OCI-LY7 (cell line): ENCODE measurements around the gene TTF2. TPM values are rescaled to one million over a fixed set of nuclear protein-coding genes. Genes with fewer than 3 reads are reported as not detected.
"Not testable (repeated sequence)": the region's sequence is repeated elsewhere in the genome, so short reads cannot be mapped to it uniquely, and the experiment has no call there.

Experiments used
- BruUV-seq: library from RNA; stranded (reverse); fragments of 400-500 nt; replicated peaks from 2 replicates; lab custom pipeline; 2021; lab: Mats Ljungman, UMichigan
- CTCF ChIA-PET: fragments of 300-600 bp; sonication (Branson Sonifier 250); formaldehyde crosslinking; loops from one replicate; lab custom pipeline; 2022; ENCODE audit warnings: antibody characterized with exemption; ENCODE audit not compliant: unreplicated experiment; lab: Charles Lee
- POLR2A ChIA-PET: fragments of 300-600 bp; sonication (Branson Sonifier 250); formaldehyde crosslinking; loops from one replicate; lab custom pipeline; 2022; ENCODE audit warnings: antibody characterized with exemption; lab: Charles Lee
- DNase-seq: peaks from one replicate; pipeline ENCODE4 v3.0.0-alpha.2; 2015; ENCODE audit warnings: low spot score
- H2AFZ ChIP-seq: fragments of 200-600 bp; sonication (generic), shearing (Covaris generic); 2 replicates; pipeline ENCODE4 v1.6.1; 2014; ENCODE audit warnings: mild to moderate bottlenecking, antibody characterized with exemption, low read length, moderate library complexity
- H3K27ac ChIP-seq: fragments of 200-600 bp; sonication (generic); 2 replicates; pipeline ENCODE4 v1.5.1; 2014; ENCODE audit warnings: mixed run types, low read depth, mild to moderate bottlenecking, moderate library complexity, low read length, inconsistent platforms; ENCODE audit not compliant: poor library complexity, severe bottlenecking
- H3K36me3 ChIP-seq: fragments of 200-600 bp; sonication (generic); 2 replicates; pipeline ENCODE4 v1.6.1; 2014; ENCODE audit warnings: mild to moderate bottlenecking, antibody characterized with exemption, low read length, moderate library complexity, mixed read lengths; ENCODE audit not compliant: insufficient read depth
- H3K4me1 ChIP-seq: fragments of 200-600 bp; sonication (generic); 2 replicates; pipeline ENCODE4 v1.5.1; 2014; ENCODE audit warnings: mild to moderate bottlenecking, low read length; ENCODE audit not compliant: insufficient read depth, poor library complexity, severe bottlenecking
- H3K4me2 ChIP-seq: fragments of 200-600 bp; sonication (generic); 2 replicates; pipeline ENCODE4 v1.6.1; 2014; ENCODE audit warnings: mild to moderate bottlenecking, low read length
- H3K4me3 ChIP-seq: fragments of 200-600 bp; sonication (generic); 2 replicates; pipeline ENCODE4 v1.5.1; 2014; ENCODE audit warnings: mild to moderate bottlenecking, low read depth, low read length; ENCODE audit not compliant: poor library complexity, severe bottlenecking
- H3K79me2 ChIP-seq: fragments of 200-600 bp; sonication (generic); 2 replicates; pipeline ENCODE4 v1.6.1; 2016; ENCODE audit warnings: low read depth, mild to moderate bottlenecking, low read length, moderate library complexity, mixed read lengths; ENCODE audit not compliant: insufficient read depth
- H3K9me2 ChIP-seq: fragments of 200-600 bp; sonication (generic); 2 replicates; pipeline ENCODE4 v1.6.1; 2016; ENCODE audit warnings: mild to moderate bottlenecking, low read length, mixed read lengths; ENCODE audit not compliant: insufficient read depth
- H3K9me3 ChIP-seq: fragments of 200-600 bp; sonication (generic); 2 replicates; pipeline ENCODE4 v1.6.1; 2014; ENCODE audit warnings: mild to moderate bottlenecking, mixed run types, low read length, mixed read lengths
- H4K20me1 ChIP-seq: fragments of 200-600 bp; sonication (generic); 2 replicates; pipeline ENCODE4 v1.6.1; 2014; ENCODE audit warnings: mild to moderate bottlenecking, antibody characterized with exemption, low read length, moderate library complexity, mixed read lengths; ENCODE audit not compliant: insufficient read depth
- EZH2phosphoT487 ChIP-seq: fragments of 200-600 bp; sonication (generic); IDR thresholded peaks from 2 replicates; pipeline ENCODE4 v1.6.1; 2018; ENCODE audit warnings: low read depth, borderline replicate concordance, mild to moderate bottlenecking, mixed run types, antibody characterized with exemption, low read length, moderate library complexity, mixed read lengths
- intact Hi-C: fragments of 100-400 bp; cut with micrococcal nuclease; formaldehyde crosslinking; loops from one replicate; pipeline ENCODE4 v1.10.0; 2022; ENCODE audit not compliant: unreplicated experiment
- microRNA-seq: library from miRNA; unstranded; fragments of <30 nt; microRNA quantifications from one replicate; pipeline ENCODE4 v1.2.0, GENCODE V29; 2022; ENCODE audit warnings: borderline replicate concordance
- small RNA-seq: library from RNA; depleted of rRNA; stranded (forward); fragments of <200 nt; gene quantifications from one replicate; pipeline ENCODE3, GENCODE V24; 2014
- total RNA-seq, 2 experiments: library from RNA; depleted of rRNA in 1 of 2; stranded (reverse); fragments of >200 nt in 1 of 2; shearing (Covaris generic) in 1 of 2; gene quantifications; 2 replicates each; pipeline ENCODE4 v1.2.3, GENCODE V29; 2014 to 2022
- TF ChIP-seq, protein P1 (sequence below): fragments of 200-600 bp; sonication (generic); conservative IDR thresholded peaks from 2 replicates; pipeline ENCODE4 v1.5.1; 2014; ENCODE audit warnings: mild to moderate bottlenecking, antibody characterized with exemption, low read length, moderate library complexity, mixed read lengths

TTF2 gene
- total RNA-seq, 2 experiments from 2014 or later, result 81.3 to 133 TPM

DNA sequence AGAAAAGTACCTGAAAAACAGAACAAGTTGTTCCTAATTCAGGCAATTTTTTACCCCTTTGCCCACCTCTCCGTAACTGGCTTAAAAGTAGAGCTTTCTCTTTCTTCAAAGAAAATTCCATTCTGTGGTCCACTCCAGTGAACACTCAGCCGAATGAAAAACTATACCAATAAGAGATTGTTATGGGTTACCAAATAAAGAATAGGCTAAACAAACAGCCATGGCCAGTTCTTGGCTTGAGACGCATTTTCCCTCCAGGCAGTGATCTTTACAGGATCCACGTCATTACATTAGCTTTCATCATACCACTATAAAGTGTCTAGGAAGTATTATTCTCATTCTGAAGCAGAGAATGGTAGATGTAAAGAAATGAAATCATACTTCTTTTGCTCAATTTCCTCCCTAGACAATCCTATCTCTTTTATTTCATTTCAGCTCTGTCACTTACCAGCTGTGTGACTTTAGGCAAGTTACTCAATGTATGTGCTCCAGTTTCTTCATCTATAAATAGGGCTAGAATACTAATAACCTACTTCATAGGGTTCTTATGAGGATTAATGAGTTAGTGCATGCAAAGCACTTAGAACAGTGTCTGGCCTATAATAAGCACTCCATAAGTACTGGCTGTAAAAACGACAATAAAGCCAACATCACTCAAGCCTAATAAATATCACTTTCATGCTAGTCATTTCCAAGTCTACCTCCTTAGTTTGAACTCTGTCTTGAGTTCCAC is 87.9 kb downstream of the TTF2 start:
- Histone ChIP-seq H3K36me3 (no peaks in the 10 kb centered on the region), H3K4me3 (no peak overlapping the region), H3K27ac (no peak overlapping the region), H3K4me2 (no peak overlapping the region), H3K4me1 (no peaks in the 10 kb centered on the region), H2AFZ (no peak overlapping the region), H4K20me1 (no peaks in the 10 kb centered on the region), H3K9me2 (no peaks in the 10 kb centered on the region), H3K9me3 (peaks cover 4% of the 10 kb centered on the region; the same call in 1 of the 2 replicates), H3K79me2 (no peaks in the 10 kb centered on the region)
- intact Hi-C loops, result no loop called here
- ChIA-PET CTCF (interaction anchor here (0.5 kb wide), 1 partner anchor 1694 kb away, joined by 3 read pairs; no protein-coding TSS in a partner anchor), POLR2A (no interaction called here)
- TF ChIP-seq, protein P1, sequence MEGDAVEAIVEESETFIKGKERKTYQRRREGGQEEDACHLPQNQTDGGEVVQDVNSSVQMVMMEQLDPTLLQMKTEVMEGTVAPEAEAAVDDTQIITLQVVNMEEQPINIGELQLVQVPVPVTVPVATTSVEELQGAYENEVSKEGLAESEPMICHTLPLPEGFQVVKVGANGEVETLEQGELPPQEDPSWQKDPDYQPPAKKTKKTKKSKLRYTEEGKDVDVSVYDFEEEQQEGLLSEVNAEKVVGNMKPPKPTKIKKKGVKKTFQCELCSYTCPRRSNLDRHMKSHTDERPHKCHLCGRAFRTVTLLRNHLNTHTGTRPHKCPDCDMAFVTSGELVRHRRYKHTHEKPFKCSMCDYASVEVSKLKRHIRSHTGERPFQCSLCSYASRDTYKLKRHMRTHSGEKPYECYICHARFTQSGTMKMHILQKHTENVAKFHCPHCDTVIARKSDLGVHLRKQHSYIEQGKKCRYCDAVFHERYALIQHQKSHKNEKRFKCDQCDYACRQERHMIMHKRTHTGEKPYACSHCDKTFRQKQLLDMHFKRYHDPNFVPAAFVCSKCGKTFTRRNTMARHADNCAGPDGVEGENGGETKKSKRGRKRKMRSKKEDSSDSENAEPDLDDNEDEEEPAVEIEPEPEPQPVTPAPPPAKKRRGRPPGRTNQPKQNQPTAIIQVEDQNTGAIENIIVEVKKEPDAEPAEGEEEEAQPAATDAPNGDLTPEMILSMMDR, result no peak
- no peak for TF ChIP-seq EZH2phosphoT487
- no TSS peak for BruUV-seq
- DNase-seq, result no peak

DNA sequence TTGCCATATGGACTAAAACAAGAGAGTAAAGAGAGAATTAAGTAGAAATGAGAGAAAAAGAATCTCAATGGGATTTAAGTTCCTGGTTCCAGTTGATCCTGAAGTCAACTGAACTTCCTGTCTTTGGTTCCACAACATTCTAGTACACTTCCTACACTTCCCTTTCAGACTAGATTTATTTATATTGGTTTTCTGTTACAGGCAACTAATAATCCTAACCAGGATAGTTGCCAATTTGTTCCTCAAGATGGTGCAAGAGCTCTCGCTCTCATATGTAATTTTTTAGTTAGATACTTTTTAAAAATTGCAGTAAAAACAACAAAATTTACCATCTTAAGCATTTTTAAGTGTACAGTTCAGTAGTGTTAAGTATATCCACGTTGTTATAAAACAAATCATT is 90.2 kb downstream of the TTF2 start:
- ChIA-PET POLR2A (no interaction called here), CTCF (no interaction called here)
- H4K20me1 ChIP-seq, result no peaks in the 10 kb centered on the region
- H3K79me2 ChIP-seq, result no peaks in the 10 kb centered on the region
- no TSS peak for BruUV-seq
- TF ChIP-seq, protein P1, result peak; percentile 24; the same call in 1 of the 2 replicates
- no peak for TF ChIP-seq EZH2phosphoT487
- no peaks in the 10 kb centered on the region for H3K4me1 ChIP-seq
- H3K4me3 ChIP-seq, result no peak overlapping the region
- no peak overlapping the region for H3K4me2 ChIP-seq
- H2AFZ ChIP-seq, result no peak overlapping the region
- peaks cover 4% of the 10 kb centered on the region; the same call in 1 of the 2 replicates for H3K9me3 ChIP-seq
- no peak overlapping the region for H3K27ac ChIP-seq
- no peaks in the 10 kb centered on the region for H3K9me2 ChIP-seq
- intact Hi-C loops, result no loop called here
- no peaks in the 10 kb centered on the region for H3K36me3 ChIP-seq
- DNase-seq, result no peak

DNA sequence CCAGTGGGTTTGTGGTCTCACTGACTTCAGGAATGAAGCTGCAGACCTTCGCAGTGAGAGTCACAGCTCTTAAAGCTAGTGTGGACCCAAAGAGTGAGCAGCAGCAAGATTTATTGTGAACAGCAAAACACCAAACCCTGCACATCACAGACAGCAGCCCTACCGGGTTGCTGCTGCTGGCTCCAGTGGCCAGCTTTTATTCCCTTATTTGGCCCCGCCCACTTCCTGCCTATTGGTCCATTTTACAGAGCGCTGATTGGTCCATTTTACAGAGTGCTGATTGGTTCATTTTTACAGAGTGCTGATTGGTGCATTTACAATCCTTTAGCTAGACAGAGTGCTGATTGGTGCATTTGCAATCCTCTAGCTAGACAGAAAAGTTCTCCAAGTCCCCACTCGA is 91.2 kb downstream of the TTF2 start:
- H3K4me1 ChIP-seq, intact Hi-C loops, H3K79me2 ChIP-seq, H4K20me1 ChIP-seq, DNase-seq, POLR2A ChIA-PET, H3K27ac ChIP-seq, H3K36me3 ChIP-seq, H3K9me2 ChIP-seq, H3K4me2 ChIP-seq, CTCF ChIA-PET, H3K9me3 ChIP-seq, BruUV-seq, H2AFZ ChIP-seq, H3K4me3 ChIP-seq: not testable (repeated sequence)

Small RNA genes lying within 50 kb of the gene (microRNA-seq; reads per million reads assigned to microRNA genes)
- 481 reads per million, percentile 76 among the genes with 10 or more reads in this experiment for gene MIR942

Small RNA genes lying within 50 kb of the gene (small RNA-seq; reads per million reads assigned to genes)
- 0.57 reads per million, percentile 14 among the genes with 10 or more reads in this experiment for gene MIR942

Other genes starting within 250 kb of the TTF2 start
- gene PTGFRN, start 150.4 kb upstream of the TTF2 start, total RNA-seq (2014; rRNA removed; shearing (Covaris generic)), result not detected in 2 replicates
- gene PTGFRN, start 150.4 kb upstream of the TTF2 start, total RNA-seq (2022), result not detected in 2 replicates
- gene CD101, start 58.6 kb upstream of the TTF2 start, total RNA-seq (2014; rRNA removed; shearing (Covaris generic)), result not detected in 2 replicates
- gene CD101, start 58.6 kb upstream of the TTF2 start, total RNA-seq (2022), result not detected in 2 replicates
- gene TRIM45, start 61.4 kb downstream of the TTF2 start, total RNA-seq (2014; rRNA removed; shearing (Covaris generic)), result not detected in 2 replicates
- gene TRIM45, start 61.4 kb downstream of the TTF2 start, total RNA-seq (2022), result not detected in 2 replicates
- gene VTCN1, start 150.6 kb downstream of the TTF2 start, total RNA-seq (2014; rRNA removed; shearing (Covaris generic)), result not detected in 2 replicates
- not detected in 2 replicates for gene VTCN1, start 150.6 kb downstream of the TTF2 start, total RNA-seq (2022)